GM12878 (cell line): ENCODE results near the gene KLHL3. TPM values are rescaled to one million over a fixed set of nuclear protein-coding genes. Genes with fewer than 3 reads are reported as not detected.

ENCODE experiments used
- ATAC-seq: fragments of 200-7000 bp; cut with Tn5 transposase; 3 replicates; pipeline ENCODE4 v1.9.1; 2020; ENCODE audit warnings: mild to moderate bottlenecking, moderate library complexity
- BruUV-seq: library from RNA; stranded (reverse); fragments of 400-500 nt; replicated peaks from 2 replicates; lab custom pipeline; 2021; lab: Mats Ljungman, UMichigan
- CTCF ChIA-PET: fragments of 300-600 bp; sonication (Branson Sonifier 250); formaldehyde crosslinking; extraction: SDS; loops from one replicate; lab custom pipeline; 2021; ENCODE audit warnings: inconsistent platforms; lab: Yijun Ruan, JAX
- POLR2A ChIA-PET: fragments of 350-600 bp; formaldehyde crosslinking; extraction: SDS; loops from one replicate; lab custom pipeline; 2021; ENCODE audit warnings: inconsistent platforms; lab: Charles Lee
- RAD21 ChIA-PET: fragments of 300-600 bp; sonication (Branson Sonifier 250); formaldehyde crosslinking; loops from one replicate; lab custom pipeline; 2023; ENCODE audit warnings: antibody characterized with exemption; ENCODE audit not compliant: unreplicated experiment; lab: Charles Lee
- SMC1A ChIA-PET: fragments of 300-600 bp; sonication (Branson Sonifier 250); formaldehyde crosslinking; loops from one replicate; lab custom pipeline; 2023; ENCODE audit not compliant: unreplicated experiment, uncharacterized antibody; lab: Charles Lee
- DNase-seq: peaks from one replicate; pipeline ENCODE4 v3.0.0-alpha.2; 2011; ENCODE audit warnings: low read depth, low spot score
- FAIRE-seq: peaks from 3 replicates; lab custom pipeline; 2011; peaks lifted over from hg19 to GRCh38; lab: Jason Lieb, UNC
- H2AFZ ChIP-seq: 2 replicates; pipeline ENCODE4 v1.6.0; 2011; ENCODE audit warnings: low read depth, low read length, control low read depth; ENCODE audit not compliant: control insufficient read depth
- H3K27ac ChIP-seq: 2 replicates; pipeline ENCODE4 v1.5.1; 2011; ENCODE audit warnings: control low read depth; ENCODE audit not compliant: control insufficient read depth, insufficient read depth
- H3K27me3 ChIP-seq, 2 experiments: replicated peaks in 1 of 2; 2 replicates each; pipeline versions ENCODE4 v1.6.0 to v1.6.1; 2011; ENCODE audit warnings: low read length in 1 of 2; ENCODE audit not compliant: control insufficient read depth in 2 of 2, insufficient read depth in 2 of 2
- H3K36me3 ChIP-seq, 2 experiments: 2 replicates each; pipeline ENCODE4 v1.5.1; 2011; ENCODE audit warnings: low read length in 1 of 2; ENCODE audit not compliant: control insufficient read depth in 2 of 2, insufficient read depth in 2 of 2
- H3K4me1 ChIP-seq: 2 replicates; pipeline ENCODE4 v1.6.1; 2011; ENCODE audit warnings: mild to moderate bottlenecking, low read length, moderate library complexity, mixed read lengths; ENCODE audit not compliant: control insufficient read depth, insufficient read depth
- H3K4me2 ChIP-seq: 2 replicates; pipeline ENCODE4 v1.6.0; 2011; ENCODE audit warnings: control low read depth; ENCODE audit not compliant: control insufficient read depth, insufficient read depth
- H3K4me3 ChIP-seq: fragments of 200-600 bp; sonication (generic); 2 replicates; pipeline ENCODE4 v1.5.1; 2016
- H3K79me2 ChIP-seq: 2 replicates; pipeline ENCODE4 v1.6.0; 2011; ENCODE audit warnings: low read length; ENCODE audit not compliant: control insufficient read depth, insufficient read depth
- H3K9ac ChIP-seq: 2 replicates; pipeline ENCODE4 v1.8.0; 2011; ENCODE audit warnings: low read length, control low read depth, mixed read lengths; ENCODE audit not compliant: control insufficient read depth, insufficient read depth
- H3K9me3 ChIP-seq: replicated peaks from 3 replicates; pipeline ENCODE4 v1.5.1; 2011; ENCODE audit warnings: mild to moderate bottlenecking, low read length; ENCODE audit not compliant: control insufficient read depth, insufficient read depth
- H4K20me1 ChIP-seq: 2 replicates; pipeline ENCODE4 v1.6.0; 2011; ENCODE audit not compliant: control insufficient read depth, insufficient read depth
- BACH1 ChIP-seq: fragments of 450-650 bp; IDR thresholded peaks from 2 replicates; pipeline ENCODE4 v1.6.1; 2017; ENCODE audit warnings: mild to moderate bottlenecking, borderline replicate concordance
- CEBPB ChIP-seq, 2 experiments: fragments of 150-350 bp in 1 of 2; IDR thresholded peaks; 2 replicates each; pipeline ENCODE4 v1.6.1; 2012 to 2014; ENCODE audit warnings: low read depth in 2 of 2, low read length in 2 of 2, borderline replicate concordance in 1 of 2, inconsistent platforms in 1 of 2
- CREB1 ChIP-seq: IDR thresholded peaks from 2 replicates; pipeline ENCODE4 v1.6.1; 2012; ENCODE audit warnings: low read depth, mild to moderate bottlenecking, inconsistent platforms
- EGR1 ChIP-seq, 2 experiments: IDR thresholded peaks; 1 replicate in 1 of 2; 2 replicates in 1 of 2; pipeline ENCODE4 v1.6.1; 2011 to 2012; ENCODE audit warnings: low read depth in 2 of 2, low read length in 2 of 2, borderline replicate concordance in 1 of 2, mild to moderate bottlenecking in 1 of 2, moderate library complexity in 1 of 2
- HDAC2 ChIP-seq: fragments of 200-600 bp; sonication (generic); IDR thresholded peaks from 2 replicates; pipeline ENCODE4 v1.6.1; 2017
- LARP7 ChIP-seq: fragments of 450-650 bp; IDR thresholded peaks from 2 replicates; pipeline ENCODE4 v1.6.1; 2017; ENCODE audit warnings: mild to moderate bottlenecking
- MEF2B ChIP-seq: fragments of 450-650 bp; IDR thresholded peaks from 2 replicates; pipeline ENCODE4 v1.6.1; 2018; ENCODE audit warnings: mild to moderate bottlenecking, moderate library complexity; ENCODE audit not compliant: partially characterized antibody, poor library complexity, severe bottlenecking
- NKRF ChIP-seq: fragments of 450-650 bp; conservative IDR thresholded peaks from 2 replicates; pipeline ENCODE4 v1.6.1; 2017; ENCODE audit warnings: mild to moderate bottlenecking, moderate library complexity
- RBBP5 ChIP-seq: fragments of 200-600 bp; sonication (generic); conservative IDR thresholded peaks from 2 replicates; pipeline ENCODE4 v1.6.1; 2016
- SREBF2 ChIP-seq: IDR thresholded peaks from 2 replicates; pipeline ENCODE4 v1.6.1; 2012; ENCODE audit warnings: mild to moderate bottlenecking, low read length
- TCF3 ChIP-seq: IDR thresholded peaks from 2 replicates; pipeline ENCODE4 v1.6.1; 2012; ENCODE audit warnings: low read depth, mild to moderate bottlenecking, low read length, borderline replicate concordance; ENCODE audit not compliant: insufficient read depth
- USF1 ChIP-seq: IDR thresholded peaks from 2 replicates; pipeline ENCODE4 v1.6.1; 2011; ENCODE audit warnings: borderline replicate concordance, low read depth, mild to moderate bottlenecking, moderate library complexity, mixed read lengths, low read length; ENCODE audit not compliant: insufficient read depth; ENCODE audit errors: extremely low read length
- WGBS: methylation state at CpG from one replicate; pipeline ENCODE4 v1.1.6; 2016; ENCODE audit warnings: low lambda C conversion rate; ENCODE audit not compliant: insufficient replicate concordance, insufficient coverage; ENCODE audit errors: missing lambda C conversion rate; 5-methylcytosine and 5-hydroxymethylcytosine counted together
- in situ Hi-C: fragments of 300-500 bp; cut with MboI; formaldehyde crosslinking; loops from 9 replicates; pipeline ENCODE4 v1.14.3; 2018; ENCODE audit warnings: mixed read lengths
- intact Hi-C: fragments of 100-400 bp; cut with micrococcal nuclease; formaldehyde crosslinking; loops from one replicate; pipeline ENCODE4 v1.14.2; 2022; ENCODE audit not compliant: unreplicated experiment
- polyA plus RNA-seq, 11 experiments: library from polyadenylated mRNA; depleted of rRNA in 4 of 11; unstranded in 6 of 11; stranded (reverse) in 5 of 11; fragments of >200 nt; fragmentation: Nextera tagmentation in 4 of 11; fragmentation: Illumina TruSeq in 1 of 11; extraction: Ambion mirVana in 4 of 11; extraction: Trizol in 1 of 11; gene quantifications; 1 replicate in 1 of 11; 2 replicates in 10 of 11; pipeline versions ENCODE4 v1.2.1 to v1.2.3, GENCODE V29; 2011 to 2016; ENCODE audit warnings: inconsistent platforms in 2 of 11, missing spikeins in 2 of 11, low read depth in 1 of 11
- total RNA-seq, 4 experiments: library from RNA; depleted of rRNA in 3 of 4; stranded (reverse); fragments of >200 nt in 3 of 4; fragmentation: Illumina TruSeq in 1 of 4; extraction: Trizol in 1 of 4; gene quantifications; 2 replicates each; pipeline versions ENCODE4 v1.2.1 to v1.2.3, GENCODE V29; 2013 to 2021
- TF ChIP-seq, protein P1 (sequence below): fragments of 450-650 bp; IDR thresholded peaks from 2 replicates; pipeline ENCODE4 v1.6.1; 2017; ENCODE audit warnings: mild to moderate bottlenecking, low read depth, inconsistent platforms; ENCODE audit not compliant: poor library complexity, severe bottlenecking

The KLHL3 gene
- total and polyA plus RNA-seq, 10 of the 15 experiments (the other 5 are each of a cell fraction or from before 2014, with no cell fraction given) = 1.7 to 11.7 (median 5.6) TPM

DNA sequence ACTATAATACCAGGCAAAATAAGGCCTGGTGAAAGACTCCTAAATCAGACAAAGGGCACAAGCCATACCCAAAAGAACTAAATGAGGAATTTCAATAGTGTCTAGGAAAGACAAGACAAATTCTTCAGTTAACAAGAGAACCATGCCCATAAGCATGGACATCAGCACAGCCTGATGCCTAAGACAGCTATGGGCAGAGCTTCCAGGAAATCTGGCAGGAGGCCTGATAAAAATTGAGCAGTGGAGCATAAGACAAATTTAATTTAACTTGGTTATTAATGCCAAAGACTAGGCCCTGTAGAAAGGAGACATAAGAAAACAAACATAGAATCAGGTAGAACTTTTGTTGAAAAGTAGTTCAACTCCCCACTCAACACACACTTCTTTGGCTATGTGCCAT lies 17.3 kb downstream of the KLHL3 start:
- Histone ChIP-seq H3K36me3 (no peaks in the 10 kb centered on the region), H3K4me2 (no peak overlapping the region), H4K20me1 (no peaks in the 10 kb centered on the region), H3K27ac (no peak overlapping the region), H2AFZ (no peak overlapping the region), H3K4me1 (no peaks in the 10 kb centered on the region), H3K9me3 (no peaks in the 10 kb centered on the region; the same call in 2 of the 3 replicates), H3K27me3 (no peaks in the 10 kb centered on the region), H3K9ac (no peak overlapping the region), H3K4me3 (no peak overlapping the region), H3K79me2 (no peaks in the 10 kb centered on the region)
- CTCF ChIA-PET = interaction anchor here (0.7 to 1.8 kb wide), 2 partner anchors 11 to 58 kb away, joined by 3 to 6 read pairs; no protein-coding TSS in a partner anchor
- RAD21 ChIA-PET = no interaction called here
- TF ChIP-seq SREBF2 (no peak), TCF3 (no peak)
- FAIRE-seq = no peak
- POLR2A ChIA-PET = no interaction called here
- no peak for ATAC-seq
- in situ Hi-C loops = no loop called here
- DNase-seq = no peak
- BruUV-seq = no TSS peak
- SMC1A ChIA-PET = interaction anchor here (0.7 to 1.2 kb wide), 3 partner anchors 11 to 58 kb away, joined by 3 read pairs; partner anchors contain the start of gene KLHL3
- intact Hi-C loops = no loop called here

DNA sequence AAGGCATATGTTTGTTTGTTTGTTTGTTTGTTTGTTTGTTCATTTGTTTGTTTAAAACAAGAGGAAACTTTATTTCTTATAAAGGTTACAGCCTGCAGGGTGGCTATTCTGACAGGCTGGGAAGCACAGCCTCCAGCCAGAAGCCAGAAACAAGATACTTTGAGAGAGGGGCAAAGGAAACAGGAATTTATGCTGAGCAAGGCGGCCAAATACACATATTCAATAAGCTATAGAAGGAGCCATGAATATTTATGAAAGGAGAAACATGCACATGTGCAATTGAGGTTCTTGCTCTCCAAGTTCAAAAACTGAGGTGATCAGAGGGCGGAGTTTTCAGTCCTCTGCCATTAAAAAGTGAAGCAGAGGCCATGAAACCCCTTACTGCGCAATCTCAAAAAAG lies 19.6 kb downstream of the KLHL3 start:
- ChIA-PET RAD21 (no interaction called here), SMC1A (no interaction called here), CTCF (interaction anchor here (5.3 kb wide), 1 partner anchor 26 kb away, joined by 30 read pairs; no protein-coding TSS in a partner anchor), POLR2A (no interaction called here)
- H3K79me2 ChIP-seq = no peaks in the 10 kb centered on the region
- intact Hi-C loops (no loop called here), in situ Hi-C loops (no loop called here)
- H3K9me3 ChIP-seq = no peaks in the 10 kb centered on the region; the same call in 2 of the 3 replicates
- ATAC-seq = no peak
- H3K4me3 ChIP-seq = no peak overlapping the region
- TF ChIP-seq, protein P1, sequence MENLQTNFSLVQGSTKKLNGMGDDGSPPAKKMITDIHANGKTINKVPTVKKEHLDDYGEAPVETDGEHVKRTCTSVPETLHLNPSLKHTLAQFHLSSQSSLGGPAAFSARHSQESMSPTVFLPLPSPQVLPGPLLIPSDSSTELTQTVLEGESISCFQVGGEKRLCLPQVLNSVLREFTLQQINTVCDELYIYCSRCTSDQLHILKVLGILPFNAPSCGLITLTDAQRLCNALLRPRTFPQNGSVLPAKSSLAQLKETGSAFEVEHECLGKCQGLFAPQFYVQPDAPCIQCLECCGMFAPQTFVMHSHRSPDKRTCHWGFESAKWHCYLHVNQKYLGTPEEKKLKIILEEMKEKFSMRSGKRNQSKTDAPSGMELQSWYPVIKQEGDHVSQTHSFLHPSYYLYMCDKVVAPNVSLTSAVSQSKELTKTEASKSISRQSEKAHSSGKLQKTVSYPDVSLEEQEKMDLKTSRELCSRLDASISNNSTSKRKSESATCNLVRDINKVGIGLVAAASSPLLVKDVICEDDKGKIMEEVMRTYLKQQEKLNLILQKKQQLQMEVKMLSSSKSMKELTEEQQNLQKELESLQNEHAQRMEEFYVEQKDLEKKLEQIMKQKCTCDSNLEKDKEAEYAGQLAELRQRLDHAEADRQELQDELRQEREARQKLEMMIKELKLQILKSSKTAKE = no peak
- no peak for TF ChIP-seq CREB1
- no peak for TF ChIP-seq CEBPB (IDR thresholded peaks at IDR 0.05; ENCODE audit: borderline replicate concordance in 1 of 2, low read depth in 2 of 2, low read length in 2 of 2)
- no peak for TF ChIP-seq EGR1 (IDR thresholded peaks at IDR 0.05; ENCODE audit: borderline replicate concordance in 1 of 2, low read depth in 2 of 2, low read length in 2 of 2)
- TF ChIP-seq LARP7 = no peak
- TF ChIP-seq BACH1 = no peak
- no peak for TF ChIP-seq RBBP5
- TF ChIP-seq MEF2B = no peak
- TF ChIP-seq HDAC2 = no peak
- no peak for TF ChIP-seq NKRF
- no peak for TF ChIP-seq USF1
- H3K27me3 ChIP-seq = no peaks in the 10 kb centered on the region
- FAIRE-seq = no peak
- no peak for DNase-seq
- no peaks in the 10 kb centered on the region for H3K4me1 ChIP-seq
- H3K4me2 ChIP-seq = no peak overlapping the region
- H3K36me3 ChIP-seq = no peaks in the 10 kb centered on the region
- no peaks in the 10 kb centered on the region for H4K20me1 ChIP-seq
- no peak overlapping the region for H3K27ac ChIP-seq
- no peak overlapping the region for H3K9ac ChIP-seq
- 76% methylated on average over 3 of the region's 3 CpGs for WGBS
- H2AFZ ChIP-seq = no peak overlapping the region
- BruUV-seq = no TSS peak
